Measurements from ENCODE around the gene NUDT13. TPM values are rescaled to one million over a fixed set of nuclear protein-coding genes. Genes with fewer than 3 reads are reported as not detected.

Gene NUDT13
- total RNA-seq, 1 experiment from 2014 or later: 0.50 TPM

- H3K27ac ChIP-seq: no peak overlapping the region
- no peak overlapping the region for H3K4me3 ChIP-seq
- H3K36me3 ChIP-seq: peaks cover 57% of the 10 kb centered on the region
- H3K4me1 ChIP-seq (replicated peaks): peaks cover under 1% of the 10 kb centered on the region; the same call in 1 of the 2 replicates
- H3K9me3 ChIP-seq (replicated peaks): peaks cover 4% of the 10 kb centered on the region; the same call in 1 of the 2 replicates
- no peak for DNase-seq (ENCODE audit: low read depth in 1 of 2, low spot score in 2 of 2)
- H3K27me3 ChIP-seq (replicated peaks): no peaks in the 10 kb centered on the region
These were observed 51.4 kb downstream of the NUDT13 start for GRCh38 chr10:73161662-73162061.

DNA sequence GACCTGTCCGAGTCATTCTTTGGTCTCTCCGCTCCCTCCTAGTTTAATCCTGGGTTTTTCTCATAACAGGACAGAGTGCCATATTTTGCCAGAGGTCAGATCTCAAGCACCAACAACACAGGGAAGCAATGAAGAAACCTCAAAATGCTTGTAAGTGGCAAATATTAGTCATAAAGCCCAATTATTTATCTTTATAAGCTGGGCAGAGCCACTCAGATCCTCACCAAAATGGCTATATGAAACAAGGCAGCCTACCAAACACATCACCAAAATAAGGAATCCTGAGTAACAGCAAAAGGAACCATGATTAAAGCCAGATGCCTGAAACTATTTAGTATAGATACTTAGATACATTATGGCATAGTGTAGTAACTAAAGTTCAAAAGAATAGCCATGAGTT, 52.8 kb downstream of the NUDT13 start:
- peaks cover 4% of the 10 kb centered on the region; the same call in 1 of the 2 replicates for H3K9me3 ChIP-seq (replicated peaks)
- no peak overlapping the region for H3K27ac ChIP-seq
- no peak overlapping the region for H3K4me3 ChIP-seq
- peaks cover 4% of the 10 kb centered on the region; the same call in 1 of the 2 replicates for H3K4me1 ChIP-seq (replicated peaks)
- no peak for DNase-seq (ENCODE audit: low read depth in 1 of 2, low spot score in 2 of 2)
- H3K36me3 ChIP-seq: peaks cover 63% of the 10 kb centered on the region
- H3K27me3 ChIP-seq (replicated peaks): no peaks in the 10 kb centered on the region

DNA sequence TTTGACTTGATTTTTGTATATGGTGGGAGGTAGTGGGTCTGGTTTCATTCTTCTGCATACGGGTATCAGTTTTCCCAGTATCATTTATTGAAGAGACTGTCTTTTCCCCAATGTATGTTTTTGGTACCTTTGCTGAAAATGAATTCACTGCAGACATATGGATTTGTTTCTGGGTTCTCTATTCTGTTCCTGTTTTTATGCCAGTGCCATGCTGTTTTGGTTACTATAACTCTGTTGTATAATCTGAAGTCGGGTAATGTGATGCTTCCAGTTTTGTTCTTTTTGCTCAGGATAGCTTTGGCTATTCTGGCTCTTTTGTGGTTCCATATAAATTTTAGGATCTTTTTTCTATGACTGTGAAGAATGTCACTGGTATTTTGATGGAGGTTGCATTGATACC, 56.7 kb downstream of the NUDT13 start:
- H3K36me3 ChIP-seq: peaks cover 34% of the 10 kb centered on the region
- peak in 1 of 2 experiments; percentile 2 for DNase-seq (ENCODE audit: low read depth in 1 of 2, low spot score in 2 of 2)
- H3K9me3 ChIP-seq (replicated peaks): peaks cover 3% of the 10 kb centered on the region; the same call in 1 of the 2 replicates
- H3K4me1 ChIP-seq (replicated peaks): peaks cover 4% of the 10 kb centered on the region; the same call in 1 of the 2 replicates
- no peaks in the 10 kb centered on the region for H3K27me3 ChIP-seq (replicated peaks)
- peak overlapping the region; percentile 83 for H3K27ac ChIP-seq
- peak overlapping the region; percentile 74 for H3K4me3 ChIP-seq

- no peaks in the 10 kb centered on the region; the same call in 1 of the 2 replicates for H3K9me3 ChIP-seq (replicated peaks)
- no peak for DNase-seq (ENCODE audit: low read depth in 1 of 2, low spot score in 2 of 2)
- H3K27ac ChIP-seq: peak overlapping the region; percentile 83
- H3K27me3 ChIP-seq (replicated peaks): no peaks in the 10 kb centered on the region
- H3K4me3 ChIP-seq: peak overlapping the region; percentile 74
- H3K4me1 ChIP-seq (replicated peaks): peaks cover 4% of the 10 kb centered on the region; the same call in 1 of the 2 replicates
- peaks cover 30% of the 10 kb centered on the region for H3K36me3 ChIP-seq
These were observed 57.2 kb downstream of the NUDT13 start for GRCh38 chr10:73167458-73167782.

GRCh38 chr10:73167783-73168464, 57.7 kb downstream of the NUDT13 start, which contains the start of the genes ECD and FAM149B1:
TSS of gene ECD (minus strand) at chr10:73168008. CDS start at chr10:73163937, 4,071 bp downstream.
TSS of gene FAM149B1 (plus strand) at chr10:73168119. CDS start at chr10:73168340, 221 bp downstream.
- Histone ChIP-seq H3K4me3 (peak within 1 kb of the TSS; percentile 74), H3K27ac (peak within 1 kb of the TSS; percentile 83), H3K27me3 (replicated peaks) (no peaks in the 10 kb centered on the region), H3K4me1 (replicated peaks) (peaks cover 4% of the 10 kb centered on the region; the same call in 1 of the 2 replicates), H3K9me3 (replicated peaks) (no peaks in the 10 kb centered on the region; the same call in 1 of the 2 replicates), H3K36me3 (peaks cover 25% of the 10 kb centered on the region)
- peak; percentile 91 to 95 for DNase-seq (ENCODE audit: low read depth in 1 of 2, low spot score in 2 of 2)

DNA sequence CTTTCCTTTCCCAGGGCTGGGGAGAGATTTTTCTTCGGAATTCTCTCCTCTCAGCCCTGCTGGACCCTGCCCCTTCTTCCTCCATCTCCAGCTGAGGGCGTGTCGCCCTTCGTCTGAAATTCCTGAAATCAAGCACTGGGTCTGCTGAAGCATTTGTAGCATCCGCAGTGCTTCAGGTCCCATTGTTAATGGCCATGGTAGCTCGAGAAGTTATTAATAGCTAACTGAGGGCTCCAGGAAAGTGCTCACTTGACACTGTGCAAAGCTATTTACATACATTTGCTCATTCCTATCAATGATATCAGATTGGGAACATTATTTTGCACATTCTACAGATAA, 58.2 kb downstream of the NUDT13 start:
- peak overlapping the region; percentile 74 for H3K4me3 ChIP-seq
- H3K9me3 ChIP-seq (replicated peaks): no peaks in the 10 kb centered on the region; the same call in 1 of the 2 replicates
- H3K27me3 ChIP-seq (replicated peaks): no peaks in the 10 kb centered on the region
- H3K36me3 ChIP-seq: peaks cover 20% of the 10 kb centered on the region
- H3K27ac ChIP-seq: peak overlapping the region; percentile 83
- no peak for DNase-seq (ENCODE audit: low read depth in 1 of 2, low spot score in 2 of 2)
- H3K4me1 ChIP-seq (replicated peaks): peaks cover 4% of the 10 kb centered on the region; the same call in 1 of the 2 replicates

DNA sequence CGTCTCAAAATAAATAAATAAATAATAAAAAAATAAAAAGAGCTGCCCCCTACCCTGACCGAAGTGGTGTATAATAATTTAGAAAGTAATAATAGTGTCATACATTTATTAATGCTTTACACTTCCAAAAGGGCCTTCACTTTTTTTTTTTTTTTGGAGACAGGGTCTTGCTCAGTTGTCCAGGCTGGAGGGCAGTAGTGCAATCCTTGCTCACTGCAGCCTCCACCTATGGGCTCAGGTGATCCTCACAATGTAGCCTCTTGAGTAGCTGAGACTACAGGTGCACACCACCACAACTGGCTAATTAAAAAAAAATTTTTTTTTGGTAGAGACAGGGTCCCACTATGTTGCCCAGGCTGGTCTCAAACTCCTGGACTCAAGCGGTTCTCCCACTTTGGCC, 59.1 kb downstream of the NUDT13 start:
- no peak overlapping the region for H3K27ac ChIP-seq
- H3K4me3 ChIP-seq: no peak overlapping the region
- no peaks in the 10 kb centered on the region; the same call in 1 of the 2 replicates for H3K9me3 ChIP-seq (replicated peaks)
- no peak for DNase-seq (ENCODE audit: low read depth in 1 of 2, low spot score in 2 of 2)
- H3K4me1 ChIP-seq (replicated peaks): peaks cover 4% of the 10 kb centered on the region; the same call in 1 of the 2 replicates
- no peaks in the 10 kb centered on the region for H3K27me3 ChIP-seq (replicated peaks)
- peaks cover 13% of the 10 kb centered on the region for H3K36me3 ChIP-seq

GRCh38 chr10:73172867-73173266, 62.6 kb downstream of the NUDT13 start:
- peaks cover 14% of the 10 kb centered on the region for H3K36me3 ChIP-seq
- H3K9me3 ChIP-seq (replicated peaks): no peaks in the 10 kb centered on the region

GRCh38 chr10:73174148-73174925, 64.1 kb downstream of the NUDT13 start:
- Histone ChIP-seq H3K36me3 (peaks cover 16% of the 10 kb centered on the region), H3K4me3 (no peak overlapping the region), H3K9me3 (replicated peaks) (no peaks in the 10 kb centered on the region), H3K4me1 (replicated peaks) (no peaks in the 10 kb centered on the region), H3K27ac (no peak overlapping the region), H3K27me3 (replicated peaks) (no peaks in the 10 kb centered on the region)
- no peak for DNase-seq (ENCODE audit: low read depth in 1 of 2, low spot score in 2 of 2)

More at GRCh38 chr10:73172867-73173266, 62.6 kb downstream of the NUDT13 start:
- DNase-seq (ENCODE audit: low read depth in 1 of 2, low spot score in 2 of 2): no peak
- Histone ChIP-seq H3K4me3 (no peak overlapping the region), H3K4me1 (replicated peaks) (no peaks in the 10 kb centered on the region), H3K27me3 (replicated peaks) (no peaks in the 10 kb centered on the region), H3K27ac (no peak overlapping the region)

Other genes with a start within 250 kb of the NUDT13 start
- gene OIT3, start 216.7 kb upstream of the NUDT13 start, total RNA-seq (2014; rRNA removed; shearing (Covaris generic)): not detected in 2 replicates
- gene PLA2G12B, start 155.6 kb upstream of the NUDT13 start, total RNA-seq (2014; rRNA removed; shearing (Covaris generic)): not detected in 2 replicates
- gene P4HA1, start 13.6 kb upstream of the NUDT13 start, total RNA-seq (2014; rRNA removed; shearing (Covaris generic)): 100 and 103 TPM in 2 replicates
- gene ECD, start 57.6 kb downstream of the NUDT13 start, total RNA-seq (2014; rRNA removed; shearing (Covaris generic)): 39.2 and 47.4 TPM in 2 replicates
- gene FAM149B1, start 57.7 kb downstream of the NUDT13 start, total RNA-seq (2014; rRNA removed; shearing (Covaris generic)): 15.4 and 28.8 TPM in 2 replicates
- gene DNAJC9, start 136.8 kb downstream of the NUDT13 start, total RNA-seq (2014; rRNA removed; shearing (Covaris generic)): 85.5 and 106 TPM in 2 replicates
- gene MRPS16, start 142.2 kb downstream of the NUDT13 start, total RNA-seq (2014; rRNA removed; shearing (Covaris generic)): 63.8 and 79.0 TPM in 2 replicates
- gene CFAP70, start 248.4 kb downstream of the NUDT13 start, total RNA-seq (2014; rRNA removed; shearing (Covaris generic)): 0.08 and 0.25 TPM in 2 replicates

All from SJSA1 (cell line).